ENCODE measurements around the gene CHRNA4. TPM values are rescaled to one million over a fixed set of nuclear protein-coding genes. Genes with fewer than 3 reads are reported as not detected.

The CHRNA4 gene
- total and polyA plus RNA-seq, 2 of the 4 experiments (the other 2 are of a cell fraction): not detected

DNA sequence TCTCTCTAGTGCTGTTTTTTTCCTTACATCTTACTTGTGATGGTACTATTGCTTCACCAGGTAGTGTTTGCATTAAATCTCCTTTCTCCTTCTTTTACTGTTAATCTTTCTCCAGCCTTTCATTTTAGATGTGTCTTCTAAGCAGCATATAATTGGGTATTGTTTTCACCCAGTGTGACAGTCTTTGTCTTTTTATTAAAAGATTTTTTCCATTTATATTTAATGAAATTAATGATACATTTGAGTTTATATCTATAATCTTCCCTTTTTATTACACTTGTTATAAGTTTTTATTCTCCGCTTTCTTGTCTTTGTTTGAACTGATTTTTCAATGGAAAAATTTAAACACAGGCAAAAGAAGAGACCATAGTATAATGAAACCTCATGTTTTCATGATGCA, 59.5 kb downstream of the CHRNA4 start:
- Histone ChIP-seq H2AK5ac (ENCODE audit: low read depth, low read length) (no peak overlapping the region), H3K27me3 (ENCODE audit: control insufficient read depth, insufficient read depth, low read length) (peaks cover 29% of the 10 kb centered on the region), H2BK15ac (ENCODE audit: low read depth, low read length) (no peak overlapping the region), H4K20me1 (ENCODE audit: insufficient read depth, low read length) (no peaks in the 10 kb centered on the region; the same call in 1 of the 2 replicates), H2AFZ (replicated peaks; ENCODE audit: low read length, poor library complexity) (no peak overlapping the region), H3K9me1 (ENCODE audit: insufficient read depth, low read length) (no peaks in the 10 kb centered on the region), H3K4ac (ENCODE audit: low read depth, low read length) (no peak overlapping the region), H2AK9ac (replicated peaks; ENCODE audit: low read depth, low read length, poor library complexity) (no peak overlapping the region), H3K79me1 (ENCODE audit: low read depth in 1 of 2, low read length in 2 of 2) (no peaks in the 10 kb centered on the region), H3K14ac (replicated peaks; ENCODE audit: low read depth, low read length) (no peak overlapping the region), H2BK120ac (ENCODE audit: low read depth, low read length) (no peak overlapping the region), H2BK5ac (ENCODE audit: low read depth, low read length, poor library complexity, severe bottlenecking) (no peak overlapping the region), H3K4me1 (ENCODE audit: control insufficient read depth, insufficient read depth, low read length) (no peaks in the 10 kb centered on the region), H3K9me3 (ENCODE audit: control insufficient read depth, insufficient read depth, low read length) (peaks cover 2% of the 10 kb centered on the region; the same call in 1 of the 2 replicates), H4K91ac (ENCODE audit: insufficient read depth, low read depth, low read length) (no peak overlapping the region), H3K4me3 (ENCODE audit: insufficient read depth, low read depth, low read length) (no peak overlapping the region), H3K4me2 (ENCODE audit: low read depth, low read length) (no peak overlapping the region), H2BK20ac (ENCODE audit: low read depth, low read length) (no peak overlapping the region), H4K8ac (ENCODE audit: low read depth in 2 of 2, low read length in 2 of 2) (no peak overlapping the region), H3K18ac (ENCODE audit: low read depth, low read length) (no peak overlapping the region), H3K27ac (ENCODE audit: insufficient read depth, low read length) (no peak overlapping the region), H4K5ac (ENCODE audit: low read depth, low read length) (no peak overlapping the region), H3K56ac (ENCODE audit: extremely low read depth, insufficient read depth, low read length) (no peak overlapping the region), H3K9ac (ENCODE audit: low read depth, low read length) (no peak overlapping the region), H3K23ac (ENCODE audit: low read depth, low read length) (no peak overlapping the region), H3K36me3 (ENCODE audit: control insufficient read depth, insufficient read depth, low read length) (no peaks in the 10 kb centered on the region)
- intact Hi-C loops (cut with micrococcal nuclease): no loop called here
- no peak for DNase-seq
- no CpG with 5 or more reads among the region's 1 CpG for WGBS, 2 experiments (ENCODE audit: extremely low coverage in 2 of 2, insufficient read length in 1 of 2)
- ATAC-seq (ENCODE audit: low read depth): no peak
- in situ Hi-C loops (cut with MboI; ENCODE audit: low sequenced_read_pairs): no loop called here
- CTCF ChIA-PET: no interaction called here
- dilution Hi-C loops (cut with HindIII; ENCODE audit: low sequenced_read_pairs, unreplicated experiment): no loop called here
- no TSS peak for BruUV-seq (replicated peaks)
- TF ChIP-seq BHLHE40 (IDR thresholded peaks at IDR 0.05; ENCODE audit: low read depth, low read length): no peak
- TF ChIP-seq, protein P1, sequence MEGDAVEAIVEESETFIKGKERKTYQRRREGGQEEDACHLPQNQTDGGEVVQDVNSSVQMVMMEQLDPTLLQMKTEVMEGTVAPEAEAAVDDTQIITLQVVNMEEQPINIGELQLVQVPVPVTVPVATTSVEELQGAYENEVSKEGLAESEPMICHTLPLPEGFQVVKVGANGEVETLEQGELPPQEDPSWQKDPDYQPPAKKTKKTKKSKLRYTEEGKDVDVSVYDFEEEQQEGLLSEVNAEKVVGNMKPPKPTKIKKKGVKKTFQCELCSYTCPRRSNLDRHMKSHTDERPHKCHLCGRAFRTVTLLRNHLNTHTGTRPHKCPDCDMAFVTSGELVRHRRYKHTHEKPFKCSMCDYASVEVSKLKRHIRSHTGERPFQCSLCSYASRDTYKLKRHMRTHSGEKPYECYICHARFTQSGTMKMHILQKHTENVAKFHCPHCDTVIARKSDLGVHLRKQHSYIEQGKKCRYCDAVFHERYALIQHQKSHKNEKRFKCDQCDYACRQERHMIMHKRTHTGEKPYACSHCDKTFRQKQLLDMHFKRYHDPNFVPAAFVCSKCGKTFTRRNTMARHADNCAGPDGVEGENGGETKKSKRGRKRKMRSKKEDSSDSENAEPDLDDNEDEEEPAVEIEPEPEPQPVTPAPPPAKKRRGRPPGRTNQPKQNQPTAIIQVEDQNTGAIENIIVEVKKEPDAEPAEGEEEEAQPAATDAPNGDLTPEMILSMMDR (conservative IDR thresholded peaks at IDR 0.05; ENCODE audit: low read depth, low read length): no peak
- no peak for TF ChIP-seq RCOR1 (IDR thresholded peaks at IDR 0.05; ENCODE audit: insufficient replicate concordance, low read length)
- TF ChIP-seq MAZ (IDR thresholded peaks at IDR 0.05; ENCODE audit: borderline replicate concordance, low read depth, low read length): no peak
- no peak for TF ChIP-seq SMC3 (IDR thresholded peaks at IDR 0.05; ENCODE audit: low read depth, low read length)
- no peak for TF ChIP-seq NFE2L2 (IDR thresholded peaks at IDR 0.05; ENCODE audit: low read depth, low read length)
- TF ChIP-seq, protein P2, sequence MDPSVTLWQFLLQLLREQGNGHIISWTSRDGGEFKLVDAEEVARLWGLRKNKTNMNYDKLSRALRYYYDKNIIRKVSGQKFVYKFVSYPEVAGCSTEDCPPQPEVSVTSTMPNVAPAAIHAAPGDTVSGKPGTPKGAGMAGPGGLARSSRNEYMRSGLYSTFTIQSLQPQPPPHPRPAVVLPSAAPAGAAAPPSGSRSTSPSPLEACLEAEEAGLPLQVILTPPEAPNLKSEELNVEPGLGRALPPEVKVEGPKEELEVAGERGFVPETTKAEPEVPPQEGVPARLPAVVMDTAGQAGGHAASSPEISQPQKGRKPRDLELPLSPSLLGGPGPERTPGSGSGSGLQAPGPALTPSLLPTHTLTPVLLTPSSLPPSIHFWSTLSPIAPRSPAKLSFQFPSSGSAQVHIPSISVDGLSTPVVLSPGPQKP (IDR thresholded peaks at IDR 0.05; ENCODE audit: borderline replicate concordance, low read depth, low read length): no peak
- no peak for TF ChIP-seq MAFK (IDR thresholded peaks at IDR 0.05; ENCODE audit: low read depth, low read length)
- TF ChIP-seq CEBPB (IDR thresholded peaks at IDR 0.05; ENCODE audit: low read depth, low read length): no peak
- TF ChIP-seq RFX5 (IDR thresholded peaks at IDR 0.05; ENCODE audit: low read depth, low read length): no peak
- no peak for TF ChIP-seq FOS (IDR thresholded peaks at IDR 0.05; ENCODE audit: low read depth, low read length)
- TF ChIP-seq CHD1 (IDR thresholded peaks at IDR 0.05; ENCODE audit: low read depth, low read length): no peak
- TF ChIP-seq, protein P3, sequence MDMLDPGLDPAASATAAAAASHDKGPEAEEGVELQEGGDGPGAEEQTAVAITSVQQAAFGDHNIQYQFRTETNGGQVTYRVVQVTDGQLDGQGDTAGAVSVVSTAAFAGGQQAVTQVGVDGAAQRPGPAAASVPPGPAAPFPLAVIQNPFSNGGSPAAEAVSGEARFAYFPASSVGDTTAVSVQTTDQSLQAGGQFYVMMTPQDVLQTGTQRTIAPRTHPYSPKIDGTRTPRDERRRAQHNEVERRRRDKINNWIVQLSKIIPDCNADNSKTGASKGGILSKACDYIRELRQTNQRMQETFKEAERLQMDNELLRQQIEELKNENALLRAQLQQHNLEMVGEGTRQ (IDR thresholded peaks at IDR 0.05; ENCODE audit: low read depth, low read length): no peak
- no peak for TF ChIP-seq RAD21 (IDR thresholded peaks at IDR 0.05; ENCODE audit: low read length)
- POLR2A ChIA-PET (ENCODE audit: unreplicated experiment): no interaction called here
